HCT116 (cell line): ENCODE data around the gene RAP2A.

Experiments used
- ATF3 ChIP-seq: IDR thresholded peaks from 2 replicates; pipeline ENCODE4 v1.6.1; 2012
- CTCF ChIP-seq, 3 experiments: fragments of 200-600 bp in 1 of 3; sonication (generic) in 1 of 3; IDR thresholded peaks in 2 of 3; conservative IDR thresholded peaks in 1 of 3; 2 replicates each; pipeline ENCODE4 v1.5.1; 2012 to 2017; ENCODE audit warnings: low read depth in 2 of 3, low read length in 2 of 3, antibody characterized with exemption in 1 of 3, borderline replicate concordance in 1 of 3, control low read depth in 1 of 3, mild to moderate bottlenecking in 1 of 3, mixed read lengths in 1 of 3, mixed run types in 1 of 3, moderate library complexity in 1 of 3; ENCODE audit not compliant: insufficient read depth in 1 of 3
- ELF1 ChIP-seq: IDR thresholded peaks from 2 replicates; pipeline ENCODE4 v1.6.1; 2012; ENCODE audit warnings: low read depth, borderline replicate concordance
- EZH2 ChIP-seq: fragments of 200-600 bp; sonication (generic); IDR thresholded peaks from 2 replicates; pipeline ENCODE4 v1.6.1; 2017; ENCODE audit warnings: antibody characterized with exemption, mixed run types
- POLR2A ChIP-seq: IDR thresholded peaks from 2 replicates; pipeline ENCODE4 v1.7.0; 2011; ENCODE audit warnings: borderline replicate concordance; ENCODE audit not compliant: insufficient read depth, insufficient read length; ENCODE audit errors: extremely low read depth
- POLR2AphosphoS5 ChIP-seq: IDR thresholded peaks from 2 replicates; pipeline ENCODE4 v1.6.1; 2011; ENCODE audit warnings: mild to moderate bottlenecking, low read depth, low read length, moderate library complexity
- RAD21 ChIP-seq: IDR thresholded peaks from 2 replicates; pipeline ENCODE4 v1.6.1; 2012; ENCODE audit warnings: low read depth, mild to moderate bottlenecking
- SP1 ChIP-seq: IDR thresholded peaks from 2 replicates; pipeline ENCODE4 v1.6.1; 2012; ENCODE audit warnings: low read depth

DNA sequence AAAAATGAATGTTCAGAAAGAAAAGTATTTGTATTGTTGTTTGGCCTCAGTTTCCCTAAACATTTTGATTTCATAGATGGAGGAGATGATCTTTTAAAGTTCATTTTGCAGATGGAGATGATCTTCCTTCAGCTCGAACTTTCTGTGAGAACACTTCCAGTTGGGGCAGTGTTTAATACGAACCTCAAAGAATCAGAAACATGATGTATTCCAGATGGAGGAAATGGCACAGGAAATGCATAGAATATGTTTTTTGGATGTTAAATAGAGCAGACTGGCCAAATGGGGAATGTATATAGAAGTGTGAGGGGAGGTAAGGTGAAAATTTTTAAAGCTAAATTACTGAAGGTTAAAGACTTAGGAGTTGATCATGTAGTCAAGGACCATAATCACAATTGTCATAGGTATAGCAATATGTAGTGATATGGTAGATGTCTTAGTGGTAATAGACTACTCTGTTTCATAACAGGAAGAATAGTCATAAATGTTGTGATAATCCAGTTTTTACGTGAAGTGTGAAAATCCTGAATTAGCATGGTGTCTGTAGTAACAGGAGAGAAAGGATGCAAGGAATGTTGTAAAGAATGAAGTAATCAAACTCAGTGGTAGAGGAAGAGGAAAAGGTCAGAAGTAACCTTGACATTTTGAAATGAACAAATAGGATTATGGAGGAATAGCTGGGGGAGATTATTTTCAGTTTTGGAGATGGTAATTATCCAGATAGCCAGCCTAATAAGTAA is 5.1 kb downstream of the RAP2A start:
- TF ChIP-seq ATF3 (no peak), CTCF (IDR thresholded peaks at IDR 0.05 in 2 of 3, conservative IDR thresholded peaks at IDR 0.05 in 1 of 3; ENCODE audit: borderline replicate concordance in 1 of 3, insufficient read depth in 1 of 3, low read depth in 2 of 3, low read length in 2 of 3) (no peak), ELF1 (no peak), RAD21 (no peak), SP1 (no peak), EZH2 (no peak), POLR2A (no peak), POLR2AphosphoS5 (no peak)
